HG03571 (cell line): ENCODE data around the gene CRISPLD2.
"Not testable (repeated sequence)": the region's sequence is repeated elsewhere in the genome, so short reads cannot be mapped to it uniquely, and the experiment has no call there.

ENCODE experiments used
- ATAC-seq: cut with Tn5 transposase; IDR thresholded peaks from one replicate; pipeline ENCODE4 v1.9.1; 2021; ENCODE audit not compliant: unreplicated experiment

Gene CRISPLD2

DNA sequence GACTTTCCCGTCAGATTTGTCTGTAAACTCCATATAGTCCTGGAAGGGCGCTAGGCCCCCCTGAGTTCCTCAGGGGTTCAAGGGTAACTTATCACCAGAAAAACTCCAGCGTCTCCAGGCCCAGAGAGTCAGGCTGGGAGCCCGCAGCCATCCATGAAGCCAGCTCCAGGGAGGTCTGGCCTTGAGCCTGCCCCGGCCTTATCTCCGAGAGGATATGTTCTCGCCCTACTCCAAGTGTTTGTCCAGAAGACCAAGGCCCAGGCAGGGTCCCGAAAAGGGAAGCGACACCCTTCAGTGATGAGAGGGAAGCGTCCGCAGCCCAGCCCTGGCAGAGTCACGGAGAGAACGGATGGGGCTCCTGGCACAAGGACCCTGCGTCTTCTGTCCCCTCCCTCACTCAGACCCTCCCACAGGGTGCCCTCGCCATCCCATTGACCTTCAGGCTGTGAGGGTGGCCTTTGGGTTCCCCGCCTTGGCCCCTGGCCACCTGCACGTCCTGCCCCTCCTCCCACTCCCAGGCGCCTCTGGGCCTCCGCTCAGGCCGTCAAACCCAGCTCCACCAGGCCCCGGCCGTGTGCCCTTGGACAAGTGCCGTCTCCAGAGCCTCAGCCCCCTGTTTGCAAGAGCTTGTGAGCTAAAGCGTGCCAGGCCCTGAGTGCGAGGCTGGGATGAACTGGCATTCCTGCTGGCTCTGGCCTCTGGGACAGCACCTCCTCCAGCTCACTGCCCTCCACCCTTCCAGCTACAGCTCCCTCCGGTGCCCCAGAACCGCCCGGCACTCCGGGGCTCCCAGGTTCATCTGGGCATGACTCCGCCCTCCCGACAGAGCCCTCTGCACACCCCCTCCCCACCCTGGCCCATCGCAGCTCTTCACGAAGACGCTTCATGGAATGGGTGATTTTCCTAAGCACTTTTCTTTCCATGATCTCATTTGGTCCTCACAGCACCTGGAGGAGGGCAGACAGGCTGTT is 108.1 kb downstream of the CRISPLD2 start:
- no peak for ATAC-seq

GRCh38 chr16:84928679-84929420 is 109.1 kb downstream of the CRISPLD2 start:
- ATAC-seq, result no peak

DNA sequence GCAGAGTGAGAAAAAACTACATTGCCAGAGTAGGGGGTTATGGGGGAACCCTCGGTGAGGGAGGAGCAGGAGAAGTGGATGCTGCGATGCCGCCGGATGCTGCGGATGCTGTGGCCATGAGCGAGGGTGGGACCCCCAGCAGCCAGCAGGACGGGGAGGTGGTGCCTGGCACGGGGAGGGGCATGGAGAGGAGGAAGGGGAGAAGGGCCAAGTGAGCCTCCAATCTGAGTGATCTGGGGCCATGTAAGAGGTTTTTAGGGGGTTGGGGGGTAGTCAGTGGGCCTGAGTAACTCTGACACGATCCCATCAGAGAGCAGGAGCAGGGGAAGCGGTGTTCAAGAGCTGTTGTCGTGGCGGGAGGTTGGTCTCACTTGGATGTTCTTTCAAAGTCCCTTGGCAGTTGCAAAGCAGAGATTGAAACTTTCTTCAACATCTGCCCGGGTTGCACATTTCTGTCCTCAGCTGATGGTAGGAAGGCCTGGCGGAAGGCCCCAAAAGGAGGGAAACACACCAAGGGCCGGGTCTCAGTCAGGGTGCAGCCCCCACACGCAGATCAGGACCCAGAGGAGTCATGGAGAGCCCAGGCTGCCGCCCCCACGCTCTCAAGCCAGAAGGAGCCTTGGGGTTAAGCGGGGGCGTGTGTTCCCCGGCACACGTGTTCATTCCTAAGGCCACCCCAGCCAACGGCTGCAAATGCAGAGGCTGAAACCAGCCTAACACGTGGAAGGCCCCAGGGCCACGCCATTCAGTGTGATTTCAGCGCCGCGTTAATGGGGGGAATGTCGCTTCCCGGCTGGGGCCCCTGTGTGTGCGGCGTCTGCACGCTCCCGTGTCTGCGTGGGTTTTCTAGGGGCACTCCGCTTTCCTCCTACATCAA is 109.9 kb downstream of the CRISPLD2 start:
- ATAC-seq, result no peak

DNA sequence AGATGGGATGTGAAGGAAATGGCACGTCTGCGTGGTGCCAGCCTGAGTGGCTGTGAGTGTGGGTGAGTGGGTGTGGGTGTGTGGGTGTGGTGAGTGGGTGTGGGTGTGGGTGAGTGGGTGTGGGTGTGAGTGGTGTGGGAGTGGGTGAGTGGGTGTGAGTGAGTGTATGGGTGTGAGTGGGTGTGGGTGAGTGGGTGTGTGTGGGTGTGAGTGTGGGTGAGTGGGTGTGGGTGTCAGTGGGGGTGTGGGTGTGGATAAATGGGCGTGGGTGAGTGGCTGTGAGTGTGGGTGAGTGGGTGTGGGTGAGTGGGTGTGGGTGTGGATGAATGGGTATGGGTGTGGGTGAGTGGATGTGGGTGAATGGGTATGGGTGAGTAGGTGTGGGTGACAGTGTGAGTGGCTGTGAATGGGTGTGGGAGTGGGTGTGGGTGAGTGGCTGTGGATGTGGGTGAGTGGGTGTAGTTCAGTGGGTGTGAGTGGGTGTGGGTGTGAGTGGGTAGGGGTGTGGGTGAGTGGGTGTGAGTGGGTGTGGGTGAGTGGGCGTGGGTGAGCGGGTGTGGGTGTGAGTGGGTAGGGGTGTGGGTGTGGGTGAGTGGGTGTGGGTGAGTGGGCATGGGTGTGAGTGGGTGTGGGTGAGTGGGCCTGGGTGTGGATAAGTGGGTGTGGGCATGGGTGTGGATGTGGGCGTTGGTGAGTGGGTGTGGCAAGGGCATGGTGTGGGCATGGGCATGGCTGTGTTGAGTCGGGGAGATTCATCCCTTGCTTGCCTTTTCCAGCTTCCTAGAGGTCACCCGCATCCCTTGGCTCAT is 110.7 kb downstream of the CRISPLD2 start:
- ATAC-seq, result no peak

DNA sequence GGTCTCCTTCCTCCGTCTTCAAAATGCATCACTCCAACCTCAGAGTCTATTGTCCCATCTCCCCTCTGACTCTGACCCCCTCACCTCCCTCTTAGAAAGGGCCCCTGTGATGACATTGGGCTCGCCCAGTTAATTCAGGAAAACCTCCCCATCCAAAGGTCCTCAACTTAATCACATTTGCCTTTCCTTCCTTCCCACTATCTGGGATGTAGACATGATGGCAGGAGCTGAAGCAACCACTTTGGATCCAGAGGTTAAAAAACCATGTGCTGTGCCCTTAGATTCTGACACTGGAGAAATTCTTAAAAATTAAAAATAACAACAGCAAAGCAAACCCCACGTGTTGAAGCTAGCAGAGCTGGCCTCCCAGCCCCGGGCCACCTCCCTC is 111.3 kb downstream of the CRISPLD2 start:
- no peak for ATAC-seq

DNA sequence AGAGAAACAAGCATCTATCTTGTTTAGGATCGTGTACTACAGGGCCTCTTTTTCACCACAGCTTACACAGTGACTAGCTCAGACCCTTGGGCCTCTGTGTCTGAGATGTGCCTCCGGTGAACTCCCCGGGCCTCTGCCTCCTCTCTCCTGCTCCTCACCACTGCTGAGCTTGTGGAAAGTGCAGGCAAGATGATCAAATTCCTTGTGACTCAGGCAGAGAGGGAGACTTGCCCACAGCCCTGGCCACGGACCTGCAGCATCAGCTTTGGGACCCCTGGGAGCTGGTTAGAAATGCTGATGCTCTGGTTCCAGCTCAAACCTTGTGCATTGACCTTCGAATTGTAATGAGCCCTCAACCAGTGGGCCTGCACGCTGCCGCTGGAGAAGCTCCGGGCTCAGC is 111.7 kb downstream of the CRISPLD2 start:
- ATAC-seq, result no peak

GRCh38 chr16:84932681-84933080 is 112.9 kb downstream of the CRISPLD2 start:
- no peak for ATAC-seq

DNA sequence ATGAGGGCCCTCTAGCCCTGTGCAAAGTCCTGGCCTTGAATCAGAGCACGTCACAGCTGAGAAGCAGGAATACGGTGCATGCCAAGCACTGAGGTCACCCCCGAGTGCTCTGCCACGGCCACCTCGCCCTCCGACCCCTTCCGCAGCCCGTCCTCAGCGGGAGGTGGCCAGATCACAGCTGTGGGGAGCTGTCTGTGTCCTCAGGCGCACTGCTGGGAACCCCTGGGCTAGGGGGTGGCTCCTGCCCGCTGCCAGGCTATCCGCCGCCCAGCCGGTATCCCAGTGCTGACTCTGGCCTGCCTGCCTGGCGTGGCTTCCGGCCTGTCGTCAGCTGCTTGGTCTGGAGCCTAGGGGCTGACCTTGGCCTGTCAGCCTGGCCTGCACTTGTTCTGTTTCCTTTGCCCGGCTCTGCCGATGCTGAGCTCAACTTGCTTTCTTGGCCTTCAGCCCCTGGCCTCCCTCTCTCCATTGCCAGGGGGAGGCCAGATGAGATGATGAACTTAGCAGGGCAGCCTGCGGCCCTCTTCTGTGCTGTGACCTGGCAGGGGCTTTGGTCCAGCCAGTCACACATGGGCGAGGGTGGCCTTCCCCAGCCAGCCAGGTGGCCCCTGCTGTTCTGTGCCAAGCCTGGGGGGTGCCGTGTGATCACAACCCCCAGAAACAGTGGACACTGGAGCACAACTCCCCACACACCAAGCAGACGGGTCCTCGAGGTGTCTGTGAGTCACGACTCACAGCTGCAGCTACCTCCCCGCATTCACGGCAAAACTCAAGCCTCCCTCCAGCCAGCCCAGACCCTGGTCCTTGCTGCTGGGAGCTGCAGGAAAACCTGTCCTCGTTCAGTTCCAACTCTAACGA is 114.2 kb downstream of the CRISPLD2 start:
- no peak for ATAC-seq

DNA sequence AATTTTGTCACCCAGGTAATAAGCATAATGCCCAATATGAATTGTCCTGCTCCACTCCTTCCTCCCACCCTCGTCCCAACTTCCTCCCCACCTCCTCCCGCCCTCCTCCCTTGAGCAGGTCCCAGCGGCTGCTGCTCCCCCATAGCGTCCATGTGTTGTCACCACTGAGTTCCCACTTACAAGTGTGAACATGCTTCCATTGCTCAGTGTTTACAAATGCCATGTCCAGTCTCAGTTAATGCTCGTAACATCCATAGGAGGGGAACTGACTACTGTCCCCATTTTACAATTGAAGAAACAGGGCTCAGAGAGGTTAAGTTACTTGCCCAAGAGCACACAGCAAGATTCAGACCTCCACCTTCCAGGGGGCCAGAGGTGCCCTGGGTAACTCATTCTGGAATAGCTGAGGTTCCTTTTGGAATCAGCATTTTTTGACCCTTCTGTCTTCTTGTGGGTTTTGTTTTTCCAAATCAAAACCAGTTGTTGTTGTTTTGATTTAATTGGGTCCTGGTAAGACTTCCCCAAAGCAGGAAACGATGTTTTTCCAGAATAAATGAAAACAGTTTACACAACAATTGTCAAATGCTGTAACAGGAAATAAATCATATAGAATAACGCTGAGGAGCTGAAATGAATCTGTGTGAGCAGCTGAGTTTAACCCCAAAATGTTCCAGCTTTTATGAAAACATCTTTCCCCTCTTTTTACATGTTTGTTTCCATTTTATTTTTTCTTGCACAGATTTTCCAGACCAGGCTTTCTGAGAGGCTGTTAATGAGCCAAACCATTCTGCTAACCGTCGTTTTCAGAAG is 117.6 kb downstream of the CRISPLD2 start:
- ATAC-seq, result no peak

- ATAC-seq, result not testable (repeated sequence)
These were observed 118.8 kb downstream of the CRISPLD2 start for GRCh38 chr16:84938616-84939015.

DNA sequence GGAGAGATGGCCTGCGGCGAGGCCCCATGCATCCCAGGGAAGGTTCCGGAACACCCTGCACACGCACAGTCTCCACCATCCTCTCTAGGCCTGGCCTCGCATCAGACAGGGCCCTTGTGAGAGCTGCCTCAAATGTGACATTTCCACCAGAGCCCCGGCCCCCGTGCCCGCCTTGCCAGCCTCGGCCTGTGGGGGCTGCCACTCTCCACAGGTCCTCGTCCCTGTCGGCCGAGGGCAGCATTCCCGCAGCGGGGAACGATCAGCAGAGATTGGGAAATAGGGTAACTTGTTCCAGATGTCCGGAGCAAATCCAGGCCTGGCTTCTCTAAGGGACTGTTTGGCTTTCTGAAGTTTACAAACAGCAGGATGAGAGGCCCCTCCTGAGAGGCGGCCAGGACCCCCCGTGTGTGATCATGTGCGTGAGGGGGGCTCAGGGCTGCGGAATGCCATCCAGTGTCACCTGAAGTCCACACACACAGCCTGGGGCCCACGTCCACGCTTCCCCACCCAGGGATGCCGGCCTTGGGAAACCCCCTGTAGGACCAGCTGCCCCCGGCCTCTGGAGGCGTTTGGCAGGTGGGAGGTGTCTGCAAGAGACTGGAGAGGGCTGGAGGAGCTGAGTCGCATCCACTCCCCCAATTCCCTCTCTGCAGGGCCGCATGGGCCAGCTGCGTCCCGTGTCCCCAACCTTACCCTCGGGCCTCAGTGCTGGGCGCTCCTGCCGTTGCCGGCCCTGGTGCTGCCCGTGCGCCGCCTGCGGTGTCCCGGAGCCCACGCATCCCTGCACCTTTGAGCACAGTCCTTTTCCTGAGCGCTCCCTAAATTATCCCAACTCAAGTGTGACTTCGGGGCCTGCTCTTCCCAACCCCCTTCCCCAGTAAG is 121.1 kb downstream of the CRISPLD2 start:
- no peak for ATAC-seq

- ATAC-seq, result no peak
These were observed 122.1 kb downstream of the CRISPLD2 start for GRCh38 chr16:84941921-84942320.

DNA sequence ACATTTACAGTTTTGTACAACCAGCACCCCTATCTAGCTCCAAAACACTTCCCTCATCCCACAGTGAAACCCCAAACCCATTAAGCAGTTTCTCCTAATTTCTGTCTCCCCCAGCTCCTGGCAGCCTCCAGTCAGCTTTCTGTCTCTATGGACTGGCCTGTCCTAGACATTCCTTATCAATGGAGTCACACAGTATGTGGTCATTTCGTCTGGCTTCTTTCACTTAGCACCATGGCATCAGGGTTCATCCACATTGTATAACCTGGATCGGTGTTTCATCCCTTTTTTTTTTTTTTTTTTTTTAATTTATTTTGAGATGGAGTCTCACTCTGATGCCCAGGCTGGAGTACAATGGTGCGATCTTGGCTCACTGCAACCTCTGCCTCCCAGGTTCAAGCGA is 123.0 kb downstream of the CRISPLD2 start:
- ATAC-seq, result no peak

GRCh38 chr16:84943620-84944019 is 123.8 kb downstream of the CRISPLD2 start:
- ATAC-seq, result no peak

GRCh38 chr16:84947022-84947421 is 127.2 kb downstream of the CRISPLD2 start:
- ATAC-seq, result no peak

GRCh38 chr16:84947996-84948850 is 128.4 kb downstream of the CRISPLD2 start:
- ATAC-seq, result no peak
